GM21515 (cell line): ENCODE measurements around the gene LMTK2.

Experiments used
- ATAC-seq: cut with Tn5 transposase; IDR thresholded peaks from one replicate; pipeline ENCODE4 v1.9.1; 2021; ENCODE audit not compliant: unreplicated experiment

LMTK2 gene

DNA sequence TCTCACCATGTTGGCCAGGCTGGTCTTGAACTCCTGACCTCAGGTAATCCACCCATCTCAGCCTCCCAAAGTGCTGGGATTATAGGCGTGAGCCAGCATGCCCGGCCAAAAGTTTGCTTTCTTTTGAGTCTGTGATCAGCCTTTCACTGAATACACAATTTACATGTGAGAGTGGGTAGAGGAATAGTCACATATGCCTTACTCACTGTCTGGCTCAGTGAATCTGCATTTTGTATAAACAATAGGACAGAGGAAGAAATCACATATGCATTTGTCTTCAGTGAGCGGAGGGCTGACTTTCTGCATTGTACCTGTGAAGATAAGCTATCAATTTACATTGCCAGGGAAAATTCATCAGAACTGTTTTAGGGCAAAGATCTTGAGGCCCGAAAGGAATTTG lies 147.9 kb downstream of the LMTK2 start:
- ATAC-seq: no peak

DNA sequence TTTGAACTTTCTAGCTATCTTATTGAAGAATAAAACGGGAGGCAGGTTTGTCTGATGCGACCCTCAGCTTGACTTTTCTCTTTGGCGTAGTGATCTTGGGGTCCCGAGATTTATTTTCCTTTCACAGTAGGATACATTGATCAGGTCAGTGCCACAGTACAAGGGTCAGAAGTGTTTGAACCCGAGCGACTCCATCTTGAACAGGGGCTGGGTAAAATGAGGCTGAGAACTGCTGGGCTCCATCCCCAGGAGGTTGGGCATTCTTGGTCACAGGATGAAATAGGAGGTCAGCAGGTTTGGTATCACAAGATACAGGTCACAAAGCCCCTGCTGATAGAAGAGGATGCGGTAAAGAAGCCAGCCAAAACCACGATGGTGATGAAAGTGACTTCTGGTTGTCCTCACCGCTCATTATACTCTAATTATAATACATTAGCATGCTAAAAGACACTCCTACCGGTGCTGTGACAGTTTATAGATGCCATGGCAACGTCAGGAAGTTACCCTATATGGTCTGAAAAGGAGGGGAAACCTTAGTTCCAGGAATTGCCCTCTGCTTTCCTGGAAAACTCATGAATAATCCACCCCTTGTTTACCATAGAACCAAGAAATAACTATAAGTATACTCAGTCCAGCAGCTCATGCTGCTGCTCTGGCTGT lies 148.4 kb downstream of the LMTK2 start:
- no peak for ATAC-seq

DNA sequence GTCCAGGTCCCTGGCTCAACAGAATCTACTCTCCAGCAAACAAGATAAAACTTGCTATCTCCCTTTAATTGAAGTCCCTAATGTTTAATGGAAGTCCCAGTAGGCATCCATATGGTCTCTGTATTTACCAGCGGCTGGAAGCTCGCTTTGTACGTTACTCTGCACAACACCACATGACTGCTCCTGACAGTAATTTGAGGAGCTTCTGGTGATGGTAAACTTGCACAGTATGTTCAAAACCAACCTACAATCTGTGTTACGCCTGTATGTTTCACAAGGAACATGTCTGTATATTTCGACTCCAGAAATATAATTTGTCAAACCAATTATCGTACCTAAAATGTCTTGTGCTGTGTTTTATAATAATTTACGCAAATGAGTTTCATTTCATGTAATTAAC lies 149.8 kb downstream of the LMTK2 start:
- no peak for ATAC-seq

DNA sequence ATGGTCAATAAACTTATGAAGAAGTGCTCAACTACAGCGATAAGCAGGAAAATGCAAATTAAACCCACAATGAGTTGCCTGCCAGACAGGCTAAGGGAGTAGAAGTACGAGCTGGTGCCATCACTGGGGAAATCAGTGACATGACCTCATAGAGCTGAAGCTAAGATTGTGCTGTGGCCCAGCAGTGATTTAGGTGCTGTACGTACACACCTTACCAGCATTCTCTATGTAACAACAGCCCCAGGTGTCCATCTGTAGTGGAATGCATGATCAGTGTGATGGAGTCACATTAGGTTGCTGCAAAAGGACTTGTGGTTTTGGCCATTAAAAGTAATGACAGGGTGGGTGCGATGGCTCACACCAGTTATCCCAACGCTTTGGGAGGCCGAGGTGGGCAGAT lies 151.0 kb downstream of the LMTK2 start:
- no peak for ATAC-seq
